HG03175 (cell line): ENCODE measurements around the gene KLK5.

Experiments used
- ATAC-seq: cut with Tn5 transposase; IDR thresholded peaks from one replicate; pipeline ENCODE4 v1.9.1; 2021; ENCODE audit warnings: mild to moderate bottlenecking, moderate library complexity; ENCODE audit not compliant: unreplicated experiment

KLK5 gene

DNA sequence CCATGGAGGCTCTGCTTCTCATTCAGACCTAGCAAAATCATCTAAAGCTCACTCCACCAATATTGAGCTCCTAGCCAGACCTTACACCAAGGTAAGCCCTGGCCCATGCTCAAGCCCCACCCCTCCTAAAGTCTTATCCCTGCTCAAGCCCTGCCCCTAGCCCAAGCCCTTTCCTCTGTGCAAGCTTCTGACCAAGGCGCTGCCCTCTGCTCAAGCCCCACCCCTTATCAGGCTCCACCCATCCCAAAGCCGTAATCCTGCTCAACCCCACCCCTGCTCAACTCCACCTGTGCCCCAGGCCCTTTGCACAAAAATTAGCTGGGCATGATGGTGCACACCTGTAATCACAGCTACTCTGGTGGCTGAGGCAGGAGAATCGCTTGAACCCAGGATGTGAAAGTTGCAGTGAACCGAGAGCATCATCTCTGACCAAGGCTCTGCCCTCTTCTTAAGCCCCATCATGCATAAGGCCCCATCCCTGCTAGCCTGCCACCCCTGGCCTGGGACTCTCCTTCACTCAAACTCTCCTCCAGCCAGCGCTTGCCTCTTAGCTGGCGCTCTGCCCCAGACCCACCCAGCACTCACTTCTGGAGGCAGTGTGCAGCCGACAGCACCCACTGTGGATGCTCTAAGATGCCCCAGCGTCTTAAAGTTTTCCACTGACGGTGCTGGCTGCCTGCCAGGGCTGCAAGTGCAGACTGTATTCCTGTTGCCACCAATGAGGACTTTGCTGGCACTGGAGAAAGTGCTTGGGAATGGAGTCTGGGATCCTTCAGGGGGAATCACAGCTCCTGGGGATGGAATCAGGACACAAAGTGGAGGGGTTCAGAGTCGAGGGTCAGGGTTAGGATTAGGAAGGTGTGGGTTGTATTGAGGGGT is 58.1 kb downstream of the KLK5 start:
- ATAC-seq = no peak
